H1 (cell line): ENCODE measurements around the gene TTR. TPM values are rescaled to one million over a fixed set of nuclear protein-coding genes. Genes with fewer than 3 reads are reported as not detected.

Experiments
- CTCF ChIA-PET: fragments of 300-600 bp; sonication (Branson Sonifier 250); formaldehyde crosslinking; loops from one replicate; lab custom pipeline; 2021; ENCODE audit not compliant: partially characterized antibody; lab: Charles Lee
- POLR2A ChIA-PET: fragments of 300-600 bp; sonication (Branson Sonifier 250); formaldehyde crosslinking; loops from one replicate; lab custom pipeline; 2021; ENCODE audit warnings: inconsistent platforms; ENCODE audit not compliant: partially characterized antibody; lab: Charles Lee
- DNase-seq, 2 experiments: peaks; one replicate each; pipeline versions ENCODE4 v3.0.0 to v3.0.0-alpha.2; 2010 to 2022; ENCODE audit warnings: low spot score in 2 of 2, low read depth in 1 of 2, mixed read lengths in 1 of 2
- FAIRE-seq: peaks from 2 replicates; lab custom pipeline; 2011; peaks lifted over from hg19 to GRCh38; lab: Jason Lieb, UNC
- H2AFZ ChIP-seq: 2 replicates; pipeline ENCODE4 v1.8.1; 2012; ENCODE audit warnings: low read length, inconsistent platforms
- H2AK5ac ChIP-seq: 2 replicates; pipeline ENCODE4 v1.6.1; 2013; ENCODE audit warnings: low read depth, low read length
- H2BK120ac ChIP-seq: replicated peaks from 2 replicates; pipeline ENCODE3; 2013; ENCODE audit warnings: low read depth, low read length, inconsistent platforms
- H2BK12ac ChIP-seq: 2 replicates; pipeline ENCODE4 v1.6.1; 2013; ENCODE audit warnings: low read depth, low read length
- H2BK15ac ChIP-seq: 2 replicates; pipeline ENCODE4 v1.6.1; 2013; ENCODE audit warnings: low read length
- H2BK20ac ChIP-seq: 2 replicates; pipeline ENCODE4 v1.6.1; 2013; ENCODE audit warnings: low read length
- H2BK5ac ChIP-seq: 2 replicates; pipeline ENCODE4 v1.6.1; 2013; ENCODE audit warnings: low read depth, low read length
- H3K14ac ChIP-seq: 2 replicates; pipeline ENCODE4 v1.6.1; 2013; ENCODE audit warnings: inconsistent platforms; ENCODE audit not compliant: insufficient read length
- H3K18ac ChIP-seq: 2 replicates; pipeline ENCODE4 v1.6.1; 2013; ENCODE audit warnings: low read length; ENCODE audit errors: extremely low read depth
- H3K23ac ChIP-seq: 2 replicates; pipeline ENCODE4 v1.6.1; 2013; ENCODE audit warnings: inconsistent platforms; ENCODE audit not compliant: insufficient read length
- H3K23me2 ChIP-seq: 2 replicates; pipeline ENCODE4 v1.6.1; 2013; ENCODE audit warnings: low read depth, low read length
- H3K27ac ChIP-seq: 2 replicates; pipeline ENCODE4 v1.6.1; 2011; ENCODE audit warnings: low read depth, low read length, inconsistent platforms
- H3K27me3 ChIP-seq, 4 experiments: replicated peaks in 1 of 4; 1 replicate in 1 of 4; 2 replicates in 3 of 4; pipeline versions ENCODE4 v1.6.1 to v1.8.1; 2011 to 2013; ENCODE audit warnings: low read length in 3 of 4, mild to moderate bottlenecking in 3 of 4, inconsistent platforms in 2 of 4, mixed read lengths in 2 of 4, moderate library complexity in 1 of 4; ENCODE audit not compliant: control insufficient read depth in 3 of 4, insufficient read depth in 3 of 4; ENCODE audit errors: extremely low read depth in 1 of 4
- H3K36me3 ChIP-seq, 4 experiments: 2 replicates each; pipeline versions ENCODE4 v1.6.1 to v1.8.1; 2011 to 2013; ENCODE audit warnings: mild to moderate bottlenecking in 4 of 4, low read length in 3 of 4, moderate library complexity in 2 of 4, control low read depth in 1 of 4, inconsistent platforms in 1 of 4; ENCODE audit not compliant: insufficient read depth in 4 of 4, control insufficient read depth in 2 of 4
- H3K4ac ChIP-seq: replicated peaks from 2 replicates; pipeline ENCODE3; 2013; ENCODE audit warnings: low read length, low read depth, mixed read lengths, inconsistent platforms; ENCODE audit not compliant: insufficient read length
- H3K4me1 ChIP-seq, 4 experiments: replicated peaks in 1 of 4; 1 replicate in 1 of 4; 2 replicates in 3 of 4; pipeline versions ENCODE4 v1.6.1 to v1.8.1; 2011 to 2013; ENCODE audit warnings: low read length in 3 of 4, inconsistent platforms in 2 of 4, mixed read lengths in 1 of 4; ENCODE audit not compliant: insufficient read depth in 4 of 4, control insufficient read depth in 3 of 4
- H3K4me2 ChIP-seq, 2 experiments: 2 replicates each; pipeline versions ENCODE4 v1.6.1 to v1.8.1; 2011 to 2013; ENCODE audit warnings: low read depth in 2 of 2, low read length in 2 of 2, control low read depth in 1 of 2, inconsistent platforms in 1 of 2, mild to moderate bottlenecking in 1 of 2; ENCODE audit not compliant: insufficient read depth in 1 of 2
- H3K4me3 ChIP-seq, 4 experiments: fragments of 200-600, 300-600 bp in 1 of 4; sonication (generic), shearing (Covaris generic), sonication (Bioruptor Twin) in 1 of 4; 2 replicates each; pipeline versions ENCODE4 v1.5.1 to v1.8.1; 2011 to 2016; ENCODE audit warnings: low read length in 4 of 4, low read depth in 3 of 4, control low read depth in 2 of 4, inconsistent platforms in 2 of 4, mild to moderate bottlenecking in 2 of 4, mixed read lengths in 1 of 4, moderate library complexity in 1 of 4; ENCODE audit not compliant: insufficient read depth in 2 of 4; ENCODE audit errors: extremely low read depth in 1 of 4
- H3K56ac ChIP-seq: replicated peaks from 2 replicates; pipeline ENCODE3; 2013; ENCODE audit warnings: low read depth, mild to moderate bottlenecking, mixed read lengths, low read length, inconsistent platforms; ENCODE audit not compliant: insufficient read length
- H3K79me1 ChIP-seq: 2 replicates; pipeline ENCODE4 v1.6.1; 2013; ENCODE audit warnings: low read depth, low read length, control low read depth
- H3K79me2 ChIP-seq, 2 experiments: 2 replicates each; pipeline versions ENCODE4 v1.6.1 to v1.8.1; 2012 to 2013; ENCODE audit warnings: low read length in 2 of 2, mild to moderate bottlenecking in 2 of 2, inconsistent platforms in 1 of 2; ENCODE audit not compliant: insufficient read depth in 2 of 2, control insufficient read depth in 1 of 2
- H3K9ac ChIP-seq, 4 experiments: replicated peaks in 1 of 4; 1 replicate in 1 of 4; 2 replicates in 3 of 4; pipeline versions ENCODE4 v1.6.1 to v1.8.1; 2011 to 2013; ENCODE audit warnings: low read depth in 3 of 4, low read length in 3 of 4, control low read depth in 2 of 4, mild to moderate bottlenecking in 2 of 4, moderate library complexity in 2 of 4, inconsistent platforms in 1 of 4; ENCODE audit errors: extremely low read depth in 1 of 4
- H3K9me3 ChIP-seq, 2 experiments: 2 replicates each; pipeline versions ENCODE4 v1.6.1 to v1.8.1; 2012 to 2013; ENCODE audit warnings: mild to moderate bottlenecking in 2 of 2, moderate library complexity in 2 of 2, control low read depth in 1 of 2, inconsistent platforms in 1 of 2, low read depth in 1 of 2, low read length in 1 of 2, mixed read lengths in 1 of 2; ENCODE audit not compliant: insufficient read depth in 2 of 2
- H4K20me1 ChIP-seq, 2 experiments: replicated peaks in 1 of 2; 2 replicates each; pipeline versions ENCODE3 to v1.8.1; 2011 to 2013; ENCODE audit warnings: inconsistent platforms in 2 of 2, low read length in 2 of 2, mild to moderate bottlenecking in 1 of 2; ENCODE audit not compliant: insufficient read depth in 2 of 2, control insufficient read depth in 1 of 2
- H4K5ac ChIP-seq: 2 replicates; pipeline ENCODE4 v1.6.1; 2013; ENCODE audit warnings: low read length, low read depth, mixed read lengths, inconsistent platforms; ENCODE audit not compliant: insufficient read length
- H4K8ac ChIP-seq: 2 replicates; pipeline ENCODE4 v1.8.0; 2013; ENCODE audit warnings: mild to moderate bottlenecking, moderate library complexity, low read length, inconsistent platforms; ENCODE audit not compliant: insufficient read depth; ENCODE audit errors: extremely low read depth
- H4K91ac ChIP-seq: replicated peaks from 2 replicates; pipeline ENCODE3; 2013; ENCODE audit warnings: low read length, mixed read lengths, inconsistent platforms; ENCODE audit not compliant: insufficient read length
- CHD2 ChIP-seq: IDR thresholded peaks from 2 replicates; pipeline ENCODE4 v1.6.1; 2012; ENCODE audit warnings: low read length, improper control_type of control experiment
- CTBP2 ChIP-seq: IDR thresholded peaks from 2 replicates; pipeline ENCODE4 v1.7.0; 2011; ENCODE audit warnings: borderline replicate concordance, mild to moderate bottlenecking, moderate library complexity, mixed read lengths, low read length; ENCODE audit not compliant: insufficient read depth, insufficient read length
- EGR1 ChIP-seq: IDR thresholded peaks from 2 replicates; pipeline ENCODE4 v1.6.1; 2011; ENCODE audit warnings: low read depth, low read length, borderline replicate concordance
- RAD21 ChIP-seq, 2 experiments: IDR thresholded peaks in 1 of 2; conservative IDR thresholded peaks in 1 of 2; 2 replicates each; pipeline ENCODE4 v1.6.1; 2011; ENCODE audit warnings: low read depth in 2 of 2, low read length in 2 of 2, improper control_type of control experiment in 1 of 2, inconsistent platforms in 1 of 2, mild to moderate bottlenecking in 1 of 2, moderate library complexity in 1 of 2
- WGBS, 2 experiments: shearing (Covaris generic) in 1 of 2; methylation state at CpG; one replicate each; pipeline versions ENCODE4 v1.1.6 to v1.1.7; 2013 to 2015; ENCODE audit warnings: low lambda C conversion rate in 2 of 2, mixed read lengths in 2 of 2, inconsistent platforms in 1 of 2, low coverage in 1 of 2, missing lambda C conversion rate in 1 of 2; ENCODE audit not compliant: insufficient replicate concordance in 2 of 2, insufficient coverage in 1 of 2, insufficient read length in 1 of 2; ENCODE audit errors: extremely low coverage in 1 of 2, missing lambda C conversion rate in 1 of 2; 5-methylcytosine and 5-hydroxymethylcytosine counted together
- polyA plus RNA-seq, 7 experiments: library from polyadenylated mRNA; depleted of rRNA in 3 of 7; stranded (reverse) in 5 of 7; unstranded in 2 of 7; fragments of >200 nt in 5 of 7; fragments of 200-250 nt in 2 of 7; gene quantifications; 1 replicate in 5 of 7; 2 replicates in 1 of 7; 4 replicates in 1 of 7; pipeline versions ENCODE4 v1.2.1 to v1.2.3, GENCODE V29; 2011 to 2013; ENCODE audit warnings: missing spikeins in 2 of 7, mixed read lengths in 2 of 7
- total RNA-seq: library from RNA; stranded (reverse); fragmentation: NEBNext Ultra II Directional; extraction: Animal tissue kit (Norgen Biotek cat#: 25700); gene quantifications from 2 replicates; pipeline ENCODE4 v1.2.1, GENCODE V29; 2021
- TF ChIP-seq, protein P1 (sequence below): IDR thresholded peaks from 2 replicates; pipeline ENCODE4 v1.6.1; 2011; ENCODE audit warnings: low read depth, mild to moderate bottlenecking, low read length; ENCODE audit not compliant: insufficient read depth

TTR gene
- total and polyA plus RNA-seq, 2 of the 8 experiments (the other 6 are each of a cell fraction or from before 2014, with no cell fraction given): not detected

DNA sequence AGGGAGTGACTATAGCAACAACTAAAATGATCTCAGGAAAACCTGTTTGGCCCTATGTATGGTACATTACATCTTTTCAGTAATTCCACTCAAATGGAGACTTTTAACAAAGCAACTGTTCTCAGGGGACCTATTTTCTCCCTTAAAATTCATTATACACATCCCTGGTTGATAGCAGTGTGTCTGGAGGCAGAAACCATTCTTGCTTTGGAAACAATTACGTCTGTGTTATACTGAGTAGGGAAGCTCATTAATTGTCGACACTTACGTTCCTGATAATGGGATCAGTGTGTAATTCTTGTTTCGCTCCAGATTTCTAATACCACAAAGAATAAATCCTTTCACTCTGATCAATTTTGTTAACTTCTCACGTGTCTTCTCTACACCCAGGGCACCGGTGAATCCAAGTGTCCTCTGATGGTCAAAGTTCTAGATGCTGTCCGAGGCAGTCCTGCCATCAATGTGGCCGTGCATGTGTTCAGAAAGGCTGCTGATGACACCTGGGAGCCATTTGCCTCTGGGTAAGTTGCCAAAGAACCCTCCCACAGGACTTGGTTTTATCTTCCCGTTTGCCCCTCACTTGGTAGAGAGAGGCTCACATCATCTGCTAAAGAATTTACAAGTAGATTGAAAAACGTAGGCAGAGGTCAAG, 955 bp downstream of the TTR start:
- no peaks in the 10 kb centered on the region for H3K9me3 ChIP-seq
- no peak overlapping the region for H2AFZ ChIP-seq
- FAIRE-seq (no peak), DNase-seq (no peak)
- no peak overlapping the region for H2BK12ac ChIP-seq
- no peaks in the 10 kb centered on the region for H4K20me1 ChIP-seq
- no peak overlapping the region for H4K8ac ChIP-seq
- H3K9ac ChIP-seq: no peak overlapping the region
- WGBS, 2 experiments: 87% methylated on average over 10 of the region's 10 CpGs; no CpG with 5 or more reads in 1 of the 2 experiments
- H2BK120ac ChIP-seq: no peak overlapping the region
- CTCF ChIA-PET: interaction anchor here (1.2 to 2.7 kb wide), 2 partner anchors 18 to 88 kb away, joined by 3 to 11 read pairs; no protein-coding TSS in a partner anchor
- no peak overlapping the region for H2AK5ac ChIP-seq
- no peak overlapping the region for H3K27ac ChIP-seq
- H3K4me1 ChIP-seq: no peaks in the 10 kb centered on the region
- no peak overlapping the region for H2BK5ac ChIP-seq
- no peak overlapping the region for H2BK15ac ChIP-seq
- no peak overlapping the region for H4K91ac ChIP-seq
- POLR2A ChIA-PET: no interaction called here
- no peak overlapping the region for H3K23ac ChIP-seq
- no peak overlapping the region for H3K14ac ChIP-seq
- no peak overlapping the region for H3K4me2 ChIP-seq
- H3K4ac ChIP-seq: no peak overlapping the region
- H3K18ac ChIP-seq: no peak overlapping the region
- H4K5ac ChIP-seq: no peak overlapping the region
- H3K79me2 ChIP-seq: no peaks in the 10 kb centered on the region
- no peak overlapping the region for H3K56ac ChIP-seq
- H2BK20ac ChIP-seq: no peak overlapping the region
- no peak overlapping the region for H3K4me3 ChIP-seq
- no peaks in the 10 kb centered on the region for H3K27me3 ChIP-seq
- TF ChIP-seq CTBP2: no peak
- TF ChIP-seq RAD21 (IDR thresholded peaks at IDR 0.05 in 1 of 2, conservative IDR thresholded peaks at IDR 0.05 in 1 of 2; ENCODE audit: low read depth in 2 of 2, low read length in 2 of 2): no peak
- TF ChIP-seq CHD2: no peak
- TF ChIP-seq, protein P1, sequence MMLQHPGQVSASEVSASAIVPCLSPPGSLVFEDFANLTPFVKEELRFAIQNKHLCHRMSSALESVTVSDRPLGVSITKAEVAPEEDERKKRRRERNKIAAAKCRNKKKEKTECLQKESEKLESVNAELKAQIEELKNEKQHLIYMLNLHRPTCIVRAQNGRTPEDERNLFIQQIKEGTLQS: no peak
- no peak for TF ChIP-seq EGR1
- H3K36me3 ChIP-seq: no peaks in the 10 kb centered on the region
- no peaks in the 10 kb centered on the region for H3K23me2 ChIP-seq
- no peaks in the 10 kb centered on the region for H3K79me1 ChIP-seq
